DOHH2 (cell line): ENCODE results near the gene CTNNAL1.

Experiments used
- EZH2phosphoT487 ChIP-seq: fragments of 200-600 bp; sonication (generic); IDR thresholded peaks from 2 replicates; pipeline ENCODE4 v1.6.1; 2017; ENCODE audit warnings: borderline replicate concordance, mild to moderate bottlenecking, antibody characterized with exemption, low read length, moderate library complexity, mixed read lengths
- TF ChIP-seq, protein P1 (sequence below): fragments of 200-600 bp; sonication (generic); IDR thresholded peaks from one replicate; pipeline ENCODE4 v1.5.1; 2014; ENCODE audit warnings: antibody characterized with exemption, mild to moderate bottlenecking, low read depth, low read length; ENCODE audit not compliant: poor library complexity, severe bottlenecking

DNA sequence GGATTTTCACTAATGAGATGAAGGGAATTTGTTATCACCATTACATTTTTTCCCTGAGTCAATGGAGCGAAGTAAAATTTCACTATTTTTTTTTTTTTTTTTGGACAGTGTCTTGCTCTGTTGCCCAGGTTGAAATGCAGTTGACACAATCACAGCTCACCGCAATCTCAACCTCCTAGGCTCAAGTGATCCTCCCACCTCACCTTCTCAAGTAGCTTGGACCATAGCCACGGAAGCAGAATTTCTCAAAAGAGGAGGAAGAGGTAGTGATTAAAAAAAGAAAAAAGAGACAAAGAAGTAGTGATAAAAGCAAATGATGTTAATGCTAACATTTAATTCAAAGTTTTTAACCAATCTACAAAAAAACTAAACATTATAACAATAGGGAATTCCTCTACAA lies 109.1 kb downstream of the CTNNAL1 start:
- TF ChIP-seq, protein P1, sequence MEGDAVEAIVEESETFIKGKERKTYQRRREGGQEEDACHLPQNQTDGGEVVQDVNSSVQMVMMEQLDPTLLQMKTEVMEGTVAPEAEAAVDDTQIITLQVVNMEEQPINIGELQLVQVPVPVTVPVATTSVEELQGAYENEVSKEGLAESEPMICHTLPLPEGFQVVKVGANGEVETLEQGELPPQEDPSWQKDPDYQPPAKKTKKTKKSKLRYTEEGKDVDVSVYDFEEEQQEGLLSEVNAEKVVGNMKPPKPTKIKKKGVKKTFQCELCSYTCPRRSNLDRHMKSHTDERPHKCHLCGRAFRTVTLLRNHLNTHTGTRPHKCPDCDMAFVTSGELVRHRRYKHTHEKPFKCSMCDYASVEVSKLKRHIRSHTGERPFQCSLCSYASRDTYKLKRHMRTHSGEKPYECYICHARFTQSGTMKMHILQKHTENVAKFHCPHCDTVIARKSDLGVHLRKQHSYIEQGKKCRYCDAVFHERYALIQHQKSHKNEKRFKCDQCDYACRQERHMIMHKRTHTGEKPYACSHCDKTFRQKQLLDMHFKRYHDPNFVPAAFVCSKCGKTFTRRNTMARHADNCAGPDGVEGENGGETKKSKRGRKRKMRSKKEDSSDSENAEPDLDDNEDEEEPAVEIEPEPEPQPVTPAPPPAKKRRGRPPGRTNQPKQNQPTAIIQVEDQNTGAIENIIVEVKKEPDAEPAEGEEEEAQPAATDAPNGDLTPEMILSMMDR, result no peak
- no peak for TF ChIP-seq EZH2phosphoT487
